NCI-H2107 treated with DMSO at 0.1 percent for 48 hours (cell line): Measurements from ENCODE around the gene DEUP1.
"Not testable (repeated sequence)": the region's sequence is repeated elsewhere in the genome, so short reads cannot be mapped to it uniquely, and the experiment has no call there.

Experiments used
- DNase-seq: peaks from one replicate; lab custom pipeline; 2025; ENCODE audit not compliant: unreplicated experiment; lab: John Stamatoyannopoulos, UW

DEUP1 gene

GRCh38 chr11:93330446-93330984 is at the start of gene DEUP1:
TSS of gene DEUP1 (plus strand) at chr11:93330742. CDS start at chr11:93332260, 1,518 bp downstream.
- DNase-seq: peak; percentile 46

- no peak for DNase-seq
These were observed 45.1 kb upstream of the DEUP1 start for GRCh38 chr11:93285430-93285829.

GRCh38 chr11:93287434-93287833 is 43.1 kb upstream of the DEUP1 start:
- DNase-seq: no peak

- no peak for DNase-seq
These were observed 42.5 kb upstream of the DEUP1 start for GRCh38 chr11:93288079-93288478.

GRCh38 chr11:93288767-93289166 is 41.8 kb upstream of the DEUP1 start:
- no peak for DNase-seq

GRCh38 chr11:93289782-93290463 is 40.6 kb upstream of the DEUP1 start:
- no peak for DNase-seq

GRCh38 chr11:93291110-93291509 is 39.4 kb upstream of the DEUP1 start:
- DNase-seq: no peak

GRCh38 chr11:93291898-93292297 is 38.6 kb upstream of the DEUP1 start:
- DNase-seq: no peak

GRCh38 chr11:93295921-93296575 is 34.5 kb upstream of the DEUP1 start:
- DNase-seq: no peak

GRCh38 chr11:93303689-93304088 is 26.9 kb upstream of the DEUP1 start:
- no peak for DNase-seq

- DNase-seq: not testable (repeated sequence)
These were observed 16.1 kb upstream of the DEUP1 start for GRCh38 chr11:93314399-93314798.

- DNase-seq: no peak
These were observed 11.2 kb upstream of the DEUP1 start for GRCh38 chr11:93319224-93319839.

- DNase-seq: no peak
These were observed 10.3 kb upstream of the DEUP1 start for GRCh38 chr11:93320230-93320629.

GRCh38 chr11:93322207-93322606 is 8.3 kb upstream of the DEUP1 start:
- no peak for DNase-seq

GRCh38 chr11:93323747-93324146 is 6.8 kb upstream of the DEUP1 start:
- DNase-seq: no peak

GRCh38 chr11:93324500-93324899 is 6.0 kb upstream of the DEUP1 start:
- no peak for DNase-seq

- no peak for DNase-seq
These were observed 3.9 kb upstream of the DEUP1 start for GRCh38 chr11:93326681-93327080.

- peak; percentile 45 for DNase-seq
These were observed 551 bp upstream of the DEUP1 start for GRCh38 chr11:93329936-93330445.

GRCh38 chr11:93340223-93340622 is 9.7 kb downstream of the DEUP1 start:
- no peak for DNase-seq

GRCh38 chr11:93344855-93345333 is 14.4 kb downstream of the DEUP1 start:
- DNase-seq: no peak

- no peak for DNase-seq
These were observed 18.4 kb downstream of the DEUP1 start for GRCh38 chr11:93348930-93349329.

GRCh38 chr11:93350835-93351234 is 20.3 kb downstream of the DEUP1 start:
- DNase-seq: no peak
